Measurements from ENCODE around the gene ZBTB3.
A peak's percentile ranks its signal among the peaks of the same experiment; 100 is the strongest.

ZBTB3 gene

DNA sequence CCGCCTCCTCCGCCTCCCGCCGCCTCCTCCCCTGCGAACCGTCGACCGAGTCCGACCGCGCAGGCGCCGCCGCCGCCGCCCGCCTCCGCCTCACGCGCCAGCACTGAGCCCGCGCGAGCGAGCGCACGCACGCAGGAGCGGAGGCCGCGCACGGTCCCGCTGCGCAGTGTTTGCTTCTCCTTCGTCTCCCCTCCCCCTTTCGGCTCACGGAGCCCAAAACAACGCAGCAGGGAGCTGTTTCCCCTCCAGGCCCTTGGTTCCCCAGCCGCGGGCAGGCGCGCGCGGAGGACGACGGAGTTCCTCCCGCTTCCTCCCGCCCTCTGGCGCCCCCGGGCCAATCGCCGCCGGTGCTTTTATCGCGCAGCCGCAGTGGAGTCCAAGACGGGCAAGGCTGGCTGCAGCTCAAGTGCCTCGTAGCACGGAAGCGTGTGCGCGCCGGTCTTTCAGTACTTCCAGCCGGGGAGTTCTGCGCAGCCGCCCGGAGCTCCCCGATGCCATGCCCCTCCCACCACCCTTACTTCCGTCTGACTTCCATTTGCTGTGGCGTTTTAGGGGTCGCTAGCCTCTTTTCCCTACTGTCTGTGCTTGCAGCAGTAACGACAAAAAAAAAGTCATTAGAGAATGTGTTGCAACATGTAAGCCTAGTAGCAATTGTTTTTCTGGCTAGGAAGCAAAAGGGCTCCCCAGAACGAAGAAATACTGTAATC lies 26.6 kb downstream of the ZBTB3 start, which contains the start of gene HNRNPUL2:
TSS of gene HNRNPUL2 (minus strand) at position 293 of the 707 bp plus-strand sequence. CDS start 301 bp downstream, outside the sequence.
- H3K36me3 ChIP-seq (ENCODE audit: control insufficient read depth in 2 of 2, insufficient read depth in 1 of 2, low read length in 2 of 2): peaks cover 12 to 50% of the 10 kb centered on the region in 2 experiments; a peak in 2 of 3 replicates
- peak within 1 kb of the TSS; percentile 93 for H3K4me3 ChIP-seq (ENCODE audit: low read depth, low read length)
- ChIA-PET POLR2A (interaction anchor here (0.5 to 10.0 kb wide), 42 partner anchors 9 to 163 kb away, joined by 3 to 137 read pairs (median 5); partner anchors contain the start of genes BSCL2, C11orf98, CSKMT and EEF1G), CTCF (interaction anchor here (0.5 to 1.0 kb wide), 6 partner anchors 26 to 366 kb away, joined by 3 to 6 read pairs (median 4); partner anchors contain the start of genes C11orf98, CSKMT and ZBTB3)
- peak within 1 kb of the TSS; percentile 98 for H3K27ac ChIP-seq (ENCODE audit: extremely low read depth, low read depth, low read length)
- H3K4me1 ChIP-seq (ENCODE audit: control insufficient read depth, insufficient read depth, low read length): peaks cover 4% of the 10 kb centered on the region; the same call in 1 of the 2 replicates
- H3K9me3 ChIP-seq (ENCODE audit: control insufficient read depth, insufficient read depth, low read depth, low read length): no peaks in the 10 kb centered on the region
- TF ChIP-seq, protein P1, sequence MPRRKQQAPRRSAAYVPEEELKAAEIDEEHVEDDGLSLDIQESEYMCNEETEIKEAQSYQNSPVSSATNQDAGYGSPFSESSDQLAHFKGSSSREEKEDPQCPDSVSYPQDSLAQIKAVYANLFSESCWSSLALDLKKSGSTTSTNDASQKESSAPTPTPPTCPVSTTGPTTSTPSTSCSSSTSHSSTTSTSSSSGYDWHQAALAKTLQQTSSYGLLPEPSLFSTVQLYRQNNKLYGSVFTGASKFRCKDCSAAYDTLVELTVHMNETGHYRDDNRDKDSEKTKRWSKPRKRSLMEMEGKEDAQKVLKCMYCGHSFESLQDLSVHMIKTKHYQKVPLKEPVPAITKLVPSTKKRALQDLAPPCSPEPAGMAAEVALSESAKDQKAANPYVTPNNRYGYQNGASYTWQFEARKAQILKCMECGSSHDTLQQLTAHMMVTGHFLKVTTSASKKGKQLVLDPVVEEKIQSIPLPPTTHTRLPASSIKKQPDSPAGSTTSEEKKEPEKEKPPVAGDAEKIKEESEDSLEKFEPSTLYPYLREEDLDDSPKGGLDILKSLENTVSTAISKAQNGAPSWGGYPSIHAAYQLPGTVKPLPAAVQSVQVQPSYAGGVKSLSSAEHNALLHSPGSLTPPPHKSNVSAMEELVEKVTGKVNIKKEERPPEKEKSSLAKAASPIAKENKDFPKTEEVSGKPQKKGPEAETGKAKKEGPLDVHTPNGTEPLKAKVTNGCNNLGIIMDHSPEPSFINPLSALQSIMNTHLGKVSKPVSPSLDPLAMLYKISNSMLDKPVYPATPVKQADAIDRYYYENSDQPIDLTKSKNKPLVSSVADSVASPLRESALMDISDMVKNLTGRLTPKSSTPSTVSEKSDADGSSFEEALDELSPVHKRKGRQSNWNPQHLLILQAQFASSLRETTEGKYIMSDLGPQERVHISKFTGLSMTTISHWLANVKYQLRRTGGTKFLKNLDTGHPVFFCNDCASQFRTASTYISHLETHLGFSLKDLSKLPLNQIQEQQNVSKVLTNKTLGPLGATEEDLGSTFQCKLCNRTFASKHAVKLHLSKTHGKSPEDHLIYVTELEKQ (tag by site-specific recombination; IDR thresholded peaks at IDR 0.05; ENCODE audit: borderline replicate concordance): no peak
- TF ChIP-seq HOXD13 (CRISPR knock-in tag; IDR thresholded peaks at IDR 0.05; ENCODE audit: borderline replicate concordance) (no peak), ZXDB (tag by site-specific recombination; IDR thresholded peaks at IDR 0.05) (peak; percentile 83), ZSCAN30 (tag by site-specific recombination; IDR thresholded peaks at IDR 0.05) (peak; percentile 83), ZNF571 (tag by site-specific recombination; IDR thresholded peaks at IDR 0.05) (no peak), ZNF112 (tag by site-specific recombination; IDR thresholded peaks at IDR 0.05) (no peak), MZF1 (tag by site-specific recombination; IDR thresholded peaks at IDR 0.05; ENCODE audit: borderline replicate concordance) (no peak), ZNF629 (tag by site-specific recombination; IDR thresholded peaks at IDR 0.05) (peak; percentile 46; the same call in 1 of the 2 replicates), ZNF140 (tag by site-specific recombination; IDR thresholded peaks at IDR 0.05) (no peak), ZNF157 (tag by site-specific recombination; IDR thresholded peaks at IDR 0.05) (no peak), ZNF391 (tag by site-specific recombination; IDR thresholded peaks at IDR 0.05; ENCODE audit: borderline replicate concordance, low read depth) (0 out of 2 replicates have a peak, but pooled peaks have one; percentile 42), ZNF114 (tag by site-specific recombination; IDR thresholded peaks at IDR 0.05) (no peak), ZNF654 (tag by site-specific recombination; IDR thresholded peaks at IDR 0.05; ENCODE audit: low read depth) (no peak), ZNF560 (tag by site-specific recombination; IDR thresholded peaks at IDR 0.05; ENCODE audit: borderline replicate concordance) (no peak), ZNF350 (tag by site-specific recombination; IDR thresholded peaks at IDR 0.05) (no peak), ZNF10 (tag by site-specific recombination; IDR thresholded peaks at IDR 0.05) (no peak), ZBTB17 (tag by site-specific recombination; IDR thresholded peaks at IDR 0.05) (no peak; the same call in 1 of the 2 replicates), KLF8 (tag by site-specific recombination; IDR thresholded peaks at IDR 0.05) (0 out of 2 replicates have a peak, but pooled peaks have one; percentile 40), ZNF146 (tag by site-specific recombination; IDR thresholded peaks at IDR 0.05) (no peak)
- TF ChIP-seq, protein P2, sequence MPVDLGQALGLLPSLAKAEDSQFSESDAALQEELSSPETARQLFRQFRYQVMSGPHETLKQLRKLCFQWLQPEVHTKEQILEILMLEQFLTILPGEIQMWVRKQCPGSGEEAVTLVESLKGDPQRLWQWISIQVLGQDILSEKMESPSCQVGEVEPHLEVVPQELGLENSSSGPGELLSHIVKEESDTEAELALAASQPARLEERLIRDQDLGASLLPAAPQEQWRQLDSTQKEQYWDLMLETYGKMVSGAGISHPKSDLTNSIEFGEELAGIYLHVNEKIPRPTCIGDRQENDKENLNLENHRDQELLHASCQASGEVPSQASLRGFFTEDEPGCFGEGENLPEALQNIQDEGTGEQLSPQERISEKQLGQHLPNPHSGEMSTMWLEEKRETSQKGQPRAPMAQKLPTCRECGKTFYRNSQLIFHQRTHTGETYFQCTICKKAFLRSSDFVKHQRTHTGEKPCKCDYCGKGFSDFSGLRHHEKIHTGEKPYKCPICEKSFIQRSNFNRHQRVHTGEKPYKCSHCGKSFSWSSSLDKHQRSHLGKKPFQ (tag by site-specific recombination; IDR thresholded peaks at IDR 0.05): no peak
- TF ChIP-seq, protein P3, sequence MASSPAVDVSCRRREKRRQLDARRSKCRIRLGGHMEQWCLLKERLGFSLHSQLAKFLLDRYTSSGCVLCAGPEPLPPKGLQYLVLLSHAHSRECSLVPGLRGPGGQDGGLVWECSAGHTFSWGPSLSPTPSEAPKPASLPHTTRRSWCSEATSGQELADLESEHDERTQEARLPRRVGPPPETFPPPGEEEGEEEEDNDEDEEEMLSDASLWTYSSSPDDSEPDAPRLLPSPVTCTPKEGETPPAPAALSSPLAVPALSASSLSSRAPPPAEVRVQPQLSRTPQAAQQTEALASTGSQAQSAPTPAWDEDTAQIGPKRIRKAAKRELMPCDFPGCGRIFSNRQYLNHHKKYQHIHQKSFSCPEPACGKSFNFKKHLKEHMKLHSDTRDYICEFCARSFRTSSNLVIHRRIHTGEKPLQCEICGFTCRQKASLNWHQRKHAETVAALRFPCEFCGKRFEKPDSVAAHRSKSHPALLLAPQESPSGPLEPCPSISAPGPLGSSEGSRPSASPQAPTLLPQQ (tag by site-specific recombination; IDR thresholded peaks at IDR 0.05): peak; percentile 33; the same call in 1 of the 2 replicates
- TF ChIP-seq, protein P4, sequence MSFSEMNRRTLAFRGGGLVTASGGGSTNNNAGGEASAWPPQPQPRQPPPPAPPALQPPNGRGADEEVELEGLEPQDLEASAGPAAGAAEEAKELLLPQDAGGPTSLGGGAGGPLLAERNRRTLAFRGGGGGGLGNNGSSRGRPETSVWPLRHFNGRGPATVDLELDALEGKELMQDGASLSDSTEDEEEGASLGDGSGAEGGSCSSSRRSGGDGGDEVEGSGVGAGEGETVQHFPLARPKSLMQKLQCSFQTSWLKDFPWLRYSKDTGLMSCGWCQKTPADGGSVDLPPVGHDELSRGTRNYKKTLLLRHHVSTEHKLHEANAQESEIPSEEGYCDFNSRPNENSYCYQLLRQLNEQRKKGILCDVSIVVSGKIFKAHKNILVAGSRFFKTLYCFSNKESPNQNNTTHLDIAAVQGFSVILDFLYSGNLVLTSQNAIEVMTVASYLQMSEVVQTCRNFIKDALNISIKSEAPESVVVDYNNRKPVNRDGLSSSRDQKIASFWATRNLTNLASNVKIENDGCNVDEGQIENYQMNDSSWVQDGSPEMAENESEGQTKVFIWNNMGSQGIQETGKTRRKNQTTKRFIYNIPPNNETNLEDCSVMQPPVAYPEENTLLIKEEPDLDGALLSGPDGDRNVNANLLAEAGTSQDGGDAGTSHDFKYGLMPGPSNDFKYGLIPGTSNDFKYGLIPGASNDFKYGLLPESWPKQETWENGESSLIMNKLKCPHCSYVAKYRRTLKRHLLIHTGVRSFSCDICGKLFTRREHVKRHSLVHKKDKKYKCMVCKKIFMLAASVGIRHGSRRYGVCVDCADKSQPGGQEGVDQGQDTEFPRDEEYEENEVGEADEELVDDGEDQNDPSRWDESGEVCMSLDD (tag by site-specific recombination; IDR thresholded peaks at IDR 0.05): peak; percentile 62; the same call in 1 of the 2 replicates
- TF ChIP-seq, protein P5, sequence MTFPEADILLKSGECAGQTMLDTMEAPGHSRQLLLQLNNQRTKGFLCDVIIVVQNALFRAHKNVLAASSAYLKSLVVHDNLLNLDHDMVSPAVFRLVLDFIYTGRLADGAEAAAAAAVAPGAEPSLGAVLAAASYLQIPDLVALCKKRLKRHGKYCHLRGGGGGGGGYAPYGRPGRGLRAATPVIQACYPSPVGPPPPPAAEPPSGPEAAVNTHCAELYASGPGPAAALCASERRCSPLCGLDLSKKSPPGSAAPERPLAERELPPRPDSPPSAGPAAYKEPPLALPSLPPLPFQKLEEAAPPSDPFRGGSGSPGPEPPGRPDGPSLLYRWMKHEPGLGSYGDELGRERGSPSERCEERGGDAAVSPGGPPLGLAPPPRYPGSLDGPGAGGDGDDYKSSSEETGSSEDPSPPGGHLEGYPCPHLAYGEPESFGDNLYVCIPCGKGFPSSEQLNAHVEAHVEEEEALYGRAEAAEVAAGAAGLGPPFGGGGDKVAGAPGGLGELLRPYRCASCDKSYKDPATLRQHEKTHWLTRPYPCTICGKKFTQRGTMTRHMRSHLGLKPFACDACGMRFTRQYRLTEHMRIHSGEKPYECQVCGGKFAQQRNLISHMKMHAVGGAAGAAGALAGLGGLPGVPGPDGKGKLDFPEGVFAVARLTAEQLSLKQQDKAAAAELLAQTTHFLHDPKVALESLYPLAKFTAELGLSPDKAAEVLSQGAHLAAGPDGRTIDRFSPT (tag by site-specific recombination; IDR thresholded peaks at IDR 0.05): peak; percentile 79
- TF ChIP-seq, protein P6, sequence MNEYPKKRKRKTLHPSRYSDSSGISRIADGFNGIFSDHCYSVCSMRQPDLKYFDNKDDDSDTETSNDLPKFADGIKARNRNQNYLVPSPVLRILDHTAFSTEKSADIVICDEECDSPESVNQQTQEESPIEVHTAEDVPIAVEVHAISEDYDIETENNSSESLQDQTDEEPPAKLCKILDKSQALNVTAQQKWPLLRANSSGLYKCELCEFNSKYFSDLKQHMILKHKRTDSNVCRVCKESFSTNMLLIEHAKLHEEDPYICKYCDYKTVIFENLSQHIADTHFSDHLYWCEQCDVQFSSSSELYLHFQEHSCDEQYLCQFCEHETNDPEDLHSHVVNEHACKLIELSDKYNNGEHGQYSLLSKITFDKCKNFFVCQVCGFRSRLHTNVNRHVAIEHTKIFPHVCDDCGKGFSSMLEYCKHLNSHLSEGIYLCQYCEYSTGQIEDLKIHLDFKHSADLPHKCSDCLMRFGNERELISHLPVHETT (tag by site-specific recombination; IDR thresholded peaks at IDR 0.05): no peak

Data from HEK293 (cell line).